ENCODE results near the gene ADI1. TPM values are rescaled to one million over a fixed set of nuclear protein-coding genes. Genes with fewer than 3 reads are reported as not detected.
A peak's percentile ranks its signal among the peaks of the same experiment; 100 is the strongest.

ADI1 gene
- total RNA-seq, 1 donor from 2014 or later: 40.9 TPM

DNA sequence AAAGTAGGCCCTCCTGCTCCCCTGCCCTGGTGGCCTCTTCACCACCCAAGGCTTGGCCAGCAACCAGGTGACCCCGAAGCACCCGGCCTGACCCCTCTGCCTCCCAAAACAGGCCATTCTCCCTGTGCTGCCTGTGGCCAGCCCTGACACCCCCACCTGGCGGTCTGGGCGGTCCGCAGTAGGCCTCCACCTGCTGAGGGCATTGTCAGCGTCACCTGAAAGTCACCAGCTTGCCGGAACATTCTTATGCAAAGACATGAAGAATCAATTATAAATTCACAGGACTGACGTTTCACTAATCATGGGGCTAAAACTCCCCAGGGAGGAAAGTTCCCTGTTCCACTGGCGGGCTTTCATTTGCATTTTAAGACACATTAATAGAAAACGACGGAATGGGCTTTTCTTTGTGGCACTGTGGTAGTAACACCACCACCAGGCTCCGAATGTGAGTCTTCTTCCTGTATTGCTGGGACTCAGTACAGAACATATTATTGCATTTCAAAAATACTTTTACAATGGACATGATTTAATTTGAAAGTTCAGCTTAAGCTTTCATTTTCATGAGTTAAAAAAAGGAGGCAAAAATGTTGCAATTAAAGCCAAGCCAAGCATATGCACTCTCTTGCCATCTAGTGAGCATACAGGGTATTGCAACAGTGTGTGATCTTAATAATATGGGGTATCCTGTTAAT, 57.4 kb downstream of the ADI1 start:
- Histone ChIP-seq H3K4me1 (peaks cover 6 to 7% of the 10 kb centered on the region in 2 donors), H3K27me3 (no peaks in the 10 kb centered on the region), H3K4me3 (peak overlapping the region in 1 of 2 donors; percentile 32), H3K27ac (peak overlapping the region; percentile 78 to 90), H3K9me3 (no peaks in the 10 kb centered on the region), H3K36me3 (peaks cover 34 to 41% of the 10 kb centered on the region in 2 donors)
- intact Hi-C loops (cut with DNase I): loop anchor here (1.0 to 10.0 kb wide), 5 partner anchors 31 to 1807 kb away; partner anchors contain the start of genes EIPR1 and TRAPPC12
- TF ChIP-seq, protein P1, sequence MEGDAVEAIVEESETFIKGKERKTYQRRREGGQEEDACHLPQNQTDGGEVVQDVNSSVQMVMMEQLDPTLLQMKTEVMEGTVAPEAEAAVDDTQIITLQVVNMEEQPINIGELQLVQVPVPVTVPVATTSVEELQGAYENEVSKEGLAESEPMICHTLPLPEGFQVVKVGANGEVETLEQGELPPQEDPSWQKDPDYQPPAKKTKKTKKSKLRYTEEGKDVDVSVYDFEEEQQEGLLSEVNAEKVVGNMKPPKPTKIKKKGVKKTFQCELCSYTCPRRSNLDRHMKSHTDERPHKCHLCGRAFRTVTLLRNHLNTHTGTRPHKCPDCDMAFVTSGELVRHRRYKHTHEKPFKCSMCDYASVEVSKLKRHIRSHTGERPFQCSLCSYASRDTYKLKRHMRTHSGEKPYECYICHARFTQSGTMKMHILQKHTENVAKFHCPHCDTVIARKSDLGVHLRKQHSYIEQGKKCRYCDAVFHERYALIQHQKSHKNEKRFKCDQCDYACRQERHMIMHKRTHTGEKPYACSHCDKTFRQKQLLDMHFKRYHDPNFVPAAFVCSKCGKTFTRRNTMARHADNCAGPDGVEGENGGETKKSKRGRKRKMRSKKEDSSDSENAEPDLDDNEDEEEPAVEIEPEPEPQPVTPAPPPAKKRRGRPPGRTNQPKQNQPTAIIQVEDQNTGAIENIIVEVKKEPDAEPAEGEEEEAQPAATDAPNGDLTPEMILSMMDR (IDR thresholded peaks at IDR 0.05): peak; percentile 54 to 97 (median 81)
- DNase-seq (ENCODE audit: low spot score in 2 of 2): peak in 1 of 2 donors; percentile 63

DNA sequence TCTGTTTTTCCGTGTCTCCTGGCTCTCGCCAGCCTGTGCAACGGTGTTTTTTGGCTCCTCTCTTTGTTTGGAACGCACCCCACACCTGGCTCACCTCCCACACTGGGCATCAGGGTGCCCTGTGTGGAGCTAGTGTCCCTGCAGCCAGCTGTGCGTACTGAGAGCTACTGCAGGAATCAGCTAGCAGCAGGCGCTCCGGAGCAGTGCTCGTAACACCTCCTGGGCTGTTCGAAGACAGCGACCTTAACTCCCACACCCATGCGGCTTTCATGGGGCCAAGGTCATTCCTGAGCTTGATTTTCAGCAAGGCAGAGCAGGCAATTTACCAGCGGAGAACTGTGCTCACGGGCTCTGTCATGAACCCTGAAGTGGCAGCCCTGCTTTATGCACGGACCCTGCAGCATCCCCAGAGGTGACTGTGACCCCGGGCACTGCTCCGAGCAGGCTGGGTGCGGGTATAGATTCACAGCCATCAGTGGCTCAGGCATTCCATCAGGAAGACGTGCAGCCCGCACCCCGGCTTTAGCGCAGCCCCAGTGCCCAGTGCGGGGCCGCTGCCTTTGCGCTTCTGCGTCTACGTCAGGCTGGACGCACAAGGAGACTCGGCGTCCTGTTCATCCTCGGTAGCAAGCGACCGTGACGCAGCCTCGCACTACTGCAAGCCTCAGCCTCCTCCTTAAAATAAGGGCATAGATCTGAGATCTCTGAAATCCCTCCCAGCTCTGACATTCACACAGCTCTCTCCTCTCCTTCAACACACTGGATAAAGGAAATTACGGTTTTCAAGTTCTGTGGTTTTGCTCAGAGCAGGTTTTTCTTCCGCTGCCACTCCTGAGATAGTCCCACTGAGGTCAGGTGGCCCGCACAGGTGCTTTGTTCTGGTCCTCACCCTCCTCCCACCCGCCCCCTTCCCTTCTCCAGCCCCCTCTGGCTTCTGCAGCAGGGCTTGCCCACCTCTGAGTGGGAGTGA, 58.2 kb downstream of the ADI1 start:
- Histone ChIP-seq H3K4me3 (no peak overlapping the region), H3K9me3 (no peaks in the 10 kb centered on the region), H3K27ac (peak overlapping the region; percentile 78 to 90), H3K27me3 (no peaks in the 10 kb centered on the region), H3K36me3 (peaks cover 37 to 46% of the 10 kb centered on the region in 2 donors), H3K4me1 (peaks cover 6 to 7% of the 10 kb centered on the region in 2 donors)
- intact Hi-C loops (cut with DNase I): loop anchor here (2.0 to 10.0 kb wide), 3 partner anchors 36 to 1806 kb away; partner anchors contain the start of genes EIPR1 and TRAPPC12
- TF ChIP-seq, protein P1 (IDR thresholded peaks at IDR 0.05): no peak
- DNase-seq (ENCODE audit: low spot score in 2 of 2): peak in 1 of 2 donors; percentile 59

- Histone ChIP-seq H3K4me1 (peaks cover 5 to 6% of the 10 kb centered on the region in 2 donors), H3K36me3 (peaks cover 32 to 41% of the 10 kb centered on the region in 2 donors), H3K27me3 (no peaks in the 10 kb centered on the region), H3K4me3 (no peak overlapping the region), H3K9me3 (no peaks in the 10 kb centered on the region), H3K27ac (peak overlapping the region; percentile 22 to 90)
- intact Hi-C loops (cut with DNase I): loop anchor here (2.0 to 10.0 kb wide), 3 partner anchors 35 to 1805 kb away; partner anchors contain the start of genes EIPR1 and TRAPPC12
- TF ChIP-seq, protein P1 (IDR thresholded peaks at IDR 0.05): no peak
- DNase-seq (ENCODE audit: low spot score in 2 of 2): peak in 1 of 2 donors; percentile 61
Measured at GRCh38 chr2:3460156-3460555, 59.2 kb downstream of the ADI1 start.

- Histone ChIP-seq H3K36me3 (peaks cover 32 to 40% of the 10 kb centered on the region in 2 donors), H3K4me1 (peaks cover 5 to 6% of the 10 kb centered on the region in 2 donors), H3K9me3 (no peaks in the 10 kb centered on the region), H3K27ac (peak overlapping the region; percentile 22 to 90), H3K27me3 (no peaks in the 10 kb centered on the region), H3K4me3 (no peak overlapping the region)
- peak in 1 of 2 donors; percentile 51 for DNase-seq (ENCODE audit: low spot score in 2 of 2)
- intact Hi-C loops (cut with DNase I): loop anchor here (2.0 to 10.0 kb wide), 3 partner anchors 35 to 1805 kb away; partner anchors contain the start of genes EIPR1 and TRAPPC12
- TF ChIP-seq, protein P1 (IDR thresholded peaks at IDR 0.05): no peak
Measured at GRCh38 chr2:3459185-3460015, 59.9 kb downstream of the ADI1 start.
